ENCODE data around the gene SLC24A3. TPM values are rescaled to one million over a fixed set of nuclear protein-coding genes. Genes with fewer than 3 reads are reported as not detected.

The SLC24A3 gene
- total and polyA plus RNA-seq, 2 of the 13 experiments (the other 11 are each of a cell fraction or from before 2014, with no cell fraction given): not detected

DNA sequence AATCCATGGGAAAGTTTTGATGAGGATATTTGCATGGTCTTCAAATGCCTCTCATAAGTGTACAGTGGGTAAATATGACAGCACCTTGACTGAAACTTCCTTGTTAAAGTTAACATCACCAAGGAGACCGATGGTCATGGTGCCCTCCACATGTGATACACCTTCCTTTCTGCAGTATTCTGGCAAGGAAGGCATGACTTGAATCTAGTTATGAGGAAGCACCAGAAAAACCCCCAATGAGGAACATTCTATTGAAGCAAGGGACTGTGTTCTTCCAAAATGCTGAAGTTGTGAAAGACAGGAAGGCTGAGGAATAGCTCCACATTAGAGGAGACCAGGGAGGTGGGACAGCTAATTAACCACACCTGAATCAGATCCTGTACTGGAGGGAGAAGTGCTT is 118.3 kb downstream of the SLC24A3 start (continued):
- TF ChIP-seq, protein P1, sequence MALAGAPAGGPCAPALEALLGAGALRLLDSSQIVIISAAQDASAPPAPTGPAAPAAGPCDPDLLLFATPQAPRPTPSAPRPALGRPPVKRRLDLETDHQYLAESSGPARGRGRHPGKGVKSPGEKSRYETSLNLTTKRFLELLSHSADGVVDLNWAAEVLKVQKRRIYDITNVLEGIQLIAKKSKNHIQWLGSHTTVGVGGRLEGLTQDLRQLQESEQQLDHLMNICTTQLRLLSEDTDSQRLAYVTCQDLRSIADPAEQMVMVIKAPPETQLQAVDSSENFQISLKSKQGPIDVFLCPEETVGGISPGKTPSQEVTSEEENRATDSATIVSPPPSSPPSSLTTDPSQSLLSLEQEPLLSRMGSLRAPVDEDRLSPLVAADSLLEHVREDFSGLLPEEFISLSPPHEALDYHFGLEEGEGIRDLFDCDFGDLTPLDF (CRISPR knock-in tag; IDR thresholded peaks at IDR 0.05): no peak
- TF ChIP-seq TCF7L2 (IDR thresholded peaks at IDR 0.05; ENCODE audit: low read depth, low read length): no peak

GRCh38 chr20:19333563-19333962 is 121.1 kb downstream of the SLC24A3 start:
- Histone ChIP-seq H3K27me3 (ENCODE audit: control insufficient read depth in 1 of 2, insufficient read depth in 2 of 2, low read length in 2 of 2) (0 out of 5 replicates have a peak, but pooled peaks cover 0 to 3% of the 10 kb centered on the region in 2 experiments), H3K9ac (ENCODE audit: insufficient read depth, low read depth, low read length) (no peak overlapping the region), H3K79me2 (ENCODE audit: insufficient read depth, low read length) (no peaks in the 10 kb centered on the region), H3K4me1 (ENCODE audit: insufficient read depth, low read length) (no peaks in the 10 kb centered on the region), H3K27ac (ENCODE audit: extremely low read length, insufficient read depth, low read length) (no peak overlapping the region), H2AFZ (ENCODE audit: low read length) (no peak overlapping the region), H4K20me1 (ENCODE audit: insufficient read depth, low read length) (no peaks in the 10 kb centered on the region), H3K4me3 (replicated peaks in 1 of 3; ENCODE audit: insufficient read depth in 1 of 3, low read depth in 2 of 3, low read length in 3 of 3) (no peak overlapping the region), H3K9me3 (ENCODE audit: low read length) (no peaks in the 10 kb centered on the region), H3K4me2 (ENCODE audit: low read depth, low read length) (no peak overlapping the region), H3K36me3 (replicated peaks in 1 of 2; ENCODE audit: control insufficient read depth in 1 of 2, insufficient read depth in 2 of 2, low read length in 2 of 2) (no peaks in the 10 kb centered on the region)
- WGBS (ENCODE audit: low lambda C conversion rate): 20% methylated on average over 4 of the region's 4 CpGs
- no peak for TF ChIP-seq ZBED4 (CRISPR knock-in tag; IDR thresholded peaks at IDR 0.05; ENCODE audit: borderline replicate concordance)
- TF ChIP-seq MAFG (CRISPR knock-in tag; IDR thresholded peaks at IDR 0.05): no peak
- TF ChIP-seq ZFP36L2 (CRISPR knock-in tag; IDR thresholded peaks at IDR 0.05): no peak
- TF ChIP-seq IKZF4 (CRISPR knock-in tag; IDR thresholded peaks at IDR 0.05; ENCODE audit: borderline replicate concordance, low read depth, not compliant biosample characterization): no peak
- no peak for TF ChIP-seq AGO2 (optimal IDR thresholded peaks at IDR 0.05; ENCODE audit: low read depth, low read length)
- no peak for TF ChIP-seq ZNF83 (CRISPR knock-in tag; IDR thresholded peaks at IDR 0.05; ENCODE audit: borderline replicate concordance)
- no peak for TF ChIP-seq RBM22 (optimal IDR thresholded peaks at IDR 0.05; ENCODE audit: low read length)
- no peak for TF ChIP-seq HES4 (CRISPR knock-in tag; IDR thresholded peaks at IDR 0.05; ENCODE audit: borderline replicate concordance)
- TF ChIP-seq PRPF4 (IDR thresholded peaks at IDR 0.05; ENCODE audit: low read depth, low read length, poor library complexity, severe bottlenecking): no peak
- TF ChIP-seq, protein P2, sequence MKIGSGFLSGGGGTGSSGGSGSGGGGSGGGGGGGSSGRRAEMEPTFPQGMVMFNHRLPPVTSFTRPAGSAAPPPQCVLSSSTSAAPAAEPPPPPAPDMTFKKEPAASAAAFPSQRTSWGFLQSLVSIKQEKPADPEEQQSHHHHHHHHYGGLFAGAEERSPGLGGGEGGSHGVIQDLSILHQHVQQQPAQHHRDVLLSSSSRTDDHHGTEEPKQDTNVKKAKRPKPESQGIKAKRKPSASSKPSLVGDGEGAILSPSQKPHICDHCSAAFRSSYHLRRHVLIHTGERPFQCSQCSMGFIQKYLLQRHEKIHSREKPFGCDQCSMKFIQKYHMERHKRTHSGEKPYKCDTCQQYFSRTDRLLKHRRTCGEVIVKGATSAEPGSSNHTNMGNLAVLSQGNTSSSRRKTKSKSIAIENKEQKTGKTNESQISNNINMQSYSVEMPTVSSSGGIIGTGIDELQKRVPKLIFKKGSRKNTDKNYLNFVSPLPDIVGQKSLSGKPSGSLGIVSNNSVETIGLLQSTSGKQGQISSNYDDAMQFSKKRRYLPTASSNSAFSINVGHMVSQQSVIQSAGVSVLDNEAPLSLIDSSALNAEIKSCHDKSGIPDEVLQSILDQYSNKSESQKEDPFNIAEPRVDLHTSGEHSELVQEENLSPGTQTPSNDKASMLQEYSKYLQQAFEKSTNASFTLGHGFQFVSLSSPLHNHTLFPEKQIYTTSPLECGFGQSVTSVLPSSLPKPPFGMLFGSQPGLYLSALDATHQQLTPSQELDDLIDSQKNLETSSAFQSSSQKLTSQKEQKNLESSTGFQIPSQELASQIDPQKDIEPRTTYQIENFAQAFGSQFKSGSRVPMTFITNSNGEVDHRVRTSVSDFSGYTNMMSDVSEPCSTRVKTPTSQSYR (CRISPR knock-in tag; IDR thresholded peaks at IDR 0.05; ENCODE audit: borderline replicate concordance): no peak
- no peak for TF ChIP-seq STAG1 (CRISPR knock-in tag; IDR thresholded peaks at IDR 0.05)
- no TSS peak for BruUV-seq (replicated peaks)
- intact Hi-C loops (cut with micrococcal nuclease; ENCODE audit: unreplicated experiment): no loop called here
- DNase-seq (ENCODE audit: low spot score): no peak
- no peak for ATAC-seq
- peak; percentile 12 for FAIRE-seq
- in situ Hi-C loops (cut with HindIII; ENCODE audit: extremely low pct_ligation_motif_present, low pct_unique_long_range_greater_than_20kb): no loop called here
- CTCF ChIA-PET (ENCODE audit: low intra/inter-chr PET ratio, low total read pairs): no interaction called here
- POLR2A ChIA-PET: no interaction called here
